Fibroblast of lung (primary cell): ENCODE data around the gene USH2A. TPM values are rescaled to one million over a fixed set of nuclear protein-coding genes. Genes with fewer than 3 reads are reported as not detected.
A peak's percentile ranks its signal among the peaks of the same experiment; 100 is the strongest.

Experiments
- DNase-seq, 2 donors: peaks; one replicate each; pipeline versions ENCODE4 v3.0.0 to v3.0.0-alpha.2; 2010; ENCODE audit warnings: low read depth in 2 of 2
- H2AFZ ChIP-seq: 2 replicates; pipeline ENCODE4 v1.5.1; 2012; ENCODE audit warnings: low read length, control low read depth, inconsistent platforms
- H3K27ac ChIP-seq: 2 replicates; pipeline ENCODE4 v1.5.1; 2011; ENCODE audit warnings: low read length, control low read depth; ENCODE audit not compliant: insufficient read depth
- H3K27me3 ChIP-seq: 2 replicates; pipeline ENCODE4 v1.5.1; 2011; ENCODE audit warnings: mild to moderate bottlenecking, low read length; ENCODE audit not compliant: control insufficient read depth, insufficient read depth
- H3K36me3 ChIP-seq: 2 replicates; pipeline ENCODE4 v1.5.1; 2011; ENCODE audit warnings: low read length; ENCODE audit not compliant: control insufficient read depth, insufficient read depth
- H3K4me1 ChIP-seq: 2 replicates; pipeline ENCODE4 v1.5.1; 2011; ENCODE audit warnings: low read length; ENCODE audit not compliant: control insufficient read depth, insufficient read depth; ENCODE audit errors: extremely low read depth
- H3K4me2 ChIP-seq: 2 replicates; pipeline ENCODE4 v1.5.1; 2011; ENCODE audit warnings: low read length, control low read depth; ENCODE audit not compliant: insufficient read depth; ENCODE audit errors: extremely low read depth
- H3K4me3 ChIP-seq, 4 experiments: fragments of 200-600 bp in 1 of 4; sonication (generic) in 1 of 4; replicated peaks in 1 of 4; 2 replicates each; pipeline ENCODE4 v1.5.1; 2011 to 2016; ENCODE audit warnings: low read length in 4 of 4, low read depth in 3 of 4, mild to moderate bottlenecking in 3 of 4, control low read depth in 2 of 4, inconsistent platforms in 1 of 4, mixed read lengths in 1 of 4; ENCODE audit not compliant: insufficient read depth in 1 of 4; ENCODE audit errors: control extremely low read depth in 1 of 4
- H3K79me2 ChIP-seq: 2 replicates; pipeline ENCODE4 v1.5.1; 2012; ENCODE audit warnings: mild to moderate bottlenecking, low read length, inconsistent platforms; ENCODE audit not compliant: control insufficient read depth, insufficient read depth
- H3K9ac ChIP-seq: 2 replicates; pipeline ENCODE4 v1.5.1; 2011; ENCODE audit warnings: mild to moderate bottlenecking, low read length, control low read depth; ENCODE audit not compliant: insufficient read depth
- H3K9me3 ChIP-seq: 2 replicates; pipeline ENCODE4 v1.5.1; 2012; ENCODE audit warnings: low read depth, low read length; ENCODE audit not compliant: control insufficient read depth, insufficient read depth
- H4K20me1 ChIP-seq: 2 replicates; pipeline ENCODE4 v1.5.1; 2011; ENCODE audit warnings: low read length; ENCODE audit not compliant: control insufficient read depth, insufficient read depth; ENCODE audit errors: extremely low read depth
- CTCF ChIP-seq, 2 donors: IDR thresholded peaks in 1 of 2; conservative IDR thresholded peaks in 1 of 2; 1 replicate in 1 of 2; 2 replicates in 1 of 2; pipeline ENCODE4 v1.5.1; 2011 to 2012; ENCODE audit warnings: low read length in 2 of 2, control low read depth in 1 of 2, inconsistent platforms in 1 of 2, low read depth in 1 of 2, mild to moderate bottlenecking in 1 of 2
- EZH2 ChIP-seq: IDR thresholded peaks from 2 replicates; pipeline ENCODE4 v1.5.1; 2012; ENCODE audit warnings: low read length, control low read depth, mild to moderate bottlenecking; ENCODE audit errors: missing control alignments
- polyA plus RNA-seq, 2 donors: library from polyadenylated mRNA; depleted of rRNA in 1 of 2; stranded (reverse) in 1 of 2; unstranded in 1 of 2; fragments of >200 nt; gene quantifications; 2 replicates each; pipeline ENCODE4 v1.2.1, GENCODE V29; 2011 to 2012; ENCODE audit warnings: missing spikeins in 1 of 2
- total RNA-seq: library from RNA; depleted of rRNA; stranded (reverse); fragments of >200 nt; gene quantifications from 2 replicates; pipeline ENCODE4 v1.2.1, GENCODE V29; 2014

The USH2A gene
- total and polyA plus RNA-seq, 2 donors (not counting 1 experiment from before 2014, with no cell fraction given): under 0.01 to 0.01 TPM

GRCh38 chr1:216190438-216190837, 232.8 kb downstream of the USH2A start:
- no peak overlapping the region for H3K27ac ChIP-seq
- no peak for DNase-seq
- no peaks in the 10 kb centered on the region for H3K79me2 ChIP-seq
- H2AFZ ChIP-seq: no peak overlapping the region
- H3K9ac ChIP-seq: no peak overlapping the region
- H3K9me3 ChIP-seq: no peaks in the 10 kb centered on the region
- no peaks in the 10 kb centered on the region for H3K27me3 ChIP-seq
- H3K36me3 ChIP-seq: no peaks in the 10 kb centered on the region
- H4K20me1 ChIP-seq: no peaks in the 10 kb centered on the region
- H3K4me1 ChIP-seq: no peaks in the 10 kb centered on the region
- TF ChIP-seq CTCF (conservative IDR thresholded peaks at IDR 0.05 in 1 of 2, IDR thresholded peaks at IDR 0.05 in 1 of 2; ENCODE audit: low read depth in 1 of 2, low read length in 2 of 2) (no peak), EZH2 (no peak)
- H3K4me2 ChIP-seq: no peak overlapping the region
- H3K4me3 ChIP-seq: no peak overlapping the region

GRCh38 chr1:216186816-216187215, 236.4 kb downstream of the USH2A start:
- peak; percentile 37 to 53 for DNase-seq
- no peak for TF ChIP-seq CTCF (conservative IDR thresholded peaks at IDR 0.05 in 1 of 2, IDR thresholded peaks at IDR 0.05 in 1 of 2; ENCODE audit: low read depth in 1 of 2, low read length in 2 of 2)
- TF ChIP-seq EZH2: no peak
- Histone ChIP-seq H3K9ac (no peak overlapping the region), H2AFZ (no peak overlapping the region), H4K20me1 (no peaks in the 10 kb centered on the region), H3K4me3 (no peak overlapping the region), H3K36me3 (no peaks in the 10 kb centered on the region), H3K27ac (no peak overlapping the region), H3K9me3 (no peaks in the 10 kb centered on the region), H3K79me2 (no peaks in the 10 kb centered on the region), H3K27me3 (no peaks in the 10 kb centered on the region), H3K4me2 (no peak overlapping the region), H3K4me1 (no peaks in the 10 kb centered on the region)

GRCh38 chr1:216186141-216186540, 237.1 kb downstream of the USH2A start:
- Histone ChIP-seq H3K9ac (no peak overlapping the region), H3K4me3 (no peak overlapping the region), H3K79me2 (no peaks in the 10 kb centered on the region), H3K27ac (no peak overlapping the region), H3K36me3 (no peaks in the 10 kb centered on the region), H4K20me1 (no peaks in the 10 kb centered on the region), H2AFZ (no peak overlapping the region), H3K27me3 (no peaks in the 10 kb centered on the region), H3K4me1 (no peaks in the 10 kb centered on the region), H3K4me2 (no peak overlapping the region), H3K9me3 (no peaks in the 10 kb centered on the region)
- no peak for TF ChIP-seq EZH2
- TF ChIP-seq CTCF (conservative IDR thresholded peaks at IDR 0.05 in 1 of 2, IDR thresholded peaks at IDR 0.05 in 1 of 2; ENCODE audit: low read depth in 1 of 2, low read length in 2 of 2): no peak
- no peak for DNase-seq
